ENCODE data around the gene KCNK7. TPM values are rescaled to one million over a fixed set of nuclear protein-coding genes. Genes with fewer than 3 reads are reported as not detected.

The KCNK7 gene
- total RNA-seq, 1 donor: 0.09 TPM

GRCh38 chr11:65604258-65604657, 8.7 kb upstream of the KCNK7 start:
- TF ChIP-seq CTCF (IDR thresholded peaks at IDR 0.05; ENCODE audit: insufficient read depth, low read length): no peak
- DNase-seq (ENCODE audit: low read depth): no peak

GRCh38 chr11:65599955-65600246, 4.3 kb upstream of the KCNK7 start:
- no peak for TF ChIP-seq CTCF (IDR thresholded peaks at IDR 0.05; ENCODE audit: insufficient read depth, low read length)
- no peak overlapping the region for H3K4me3 ChIP-seq (ENCODE audit: low read depth, low read length)
- DNase-seq (ENCODE audit: low read depth): no peak

More at GRCh38 chr11:65604258-65604657, 8.7 kb upstream of the KCNK7 start:
- no peak overlapping the region for H3K4me3 ChIP-seq (ENCODE audit: low read depth, low read length)

GRCh38 chr11:65599216-65599954, 3.8 kb upstream of the KCNK7 start:
- H3K4me3 ChIP-seq (ENCODE audit: low read depth, low read length): no peak overlapping the region
- TF ChIP-seq CTCF (IDR thresholded peaks at IDR 0.05; ENCODE audit: insufficient read depth, low read length): no peak
- no peak for DNase-seq (ENCODE audit: low read depth)

GRCh38 chr11:65598258-65598699, 2.7 kb upstream of the KCNK7 start:
- no peak for TF ChIP-seq CTCF (IDR thresholded peaks at IDR 0.05; ENCODE audit: insufficient read depth, low read length)
- DNase-seq (ENCODE audit: low read depth): no peak
- H3K4me3 ChIP-seq (ENCODE audit: low read depth, low read length): no peak overlapping the region

- no peak overlapping the region for H3K4me3 ChIP-seq (ENCODE audit: low read depth, low read length)
- no peak for TF ChIP-seq CTCF (IDR thresholded peaks at IDR 0.05; ENCODE audit: insufficient read depth, low read length)
- DNase-seq (ENCODE audit: low read depth): no peak
Observed at GRCh38 chr11:65596520-65596919, 920 bp upstream of the KCNK7 start.

GRCh38 chr11:65595131-65595530, 469 bp downstream of the KCNK7 start:
- no peak for DNase-seq (ENCODE audit: low read depth)
- TF ChIP-seq CTCF (IDR thresholded peaks at IDR 0.05; ENCODE audit: insufficient read depth, low read length): no peak

More at GRCh38 chr11:65595131-65595530, 469 bp downstream of the KCNK7 start:
- H3K4me3 ChIP-seq (ENCODE audit: low read depth, low read length): no peak overlapping the region
